Activated CD4-positive, CD25-positive, alpha-beta regulatory T cell treated with anti-CD3 and anti-CD28 coated beads, Interleukin-2, amount 50 U/mL, for 16 hours (primary cell): ENCODE measurements around the gene OR4K17.
"Not testable (repeated sequence)": the region's sequence is repeated elsewhere in the genome, so short reads cannot be mapped to it uniquely, and the experiment has no call there.

Experiments
- DNase-seq: peaks from one replicate; pipeline ENCODE4 v3.0.0-alpha.2; 2020; ENCODE audit warnings: low read depth, low spot score

OR4K17 gene, protein sequence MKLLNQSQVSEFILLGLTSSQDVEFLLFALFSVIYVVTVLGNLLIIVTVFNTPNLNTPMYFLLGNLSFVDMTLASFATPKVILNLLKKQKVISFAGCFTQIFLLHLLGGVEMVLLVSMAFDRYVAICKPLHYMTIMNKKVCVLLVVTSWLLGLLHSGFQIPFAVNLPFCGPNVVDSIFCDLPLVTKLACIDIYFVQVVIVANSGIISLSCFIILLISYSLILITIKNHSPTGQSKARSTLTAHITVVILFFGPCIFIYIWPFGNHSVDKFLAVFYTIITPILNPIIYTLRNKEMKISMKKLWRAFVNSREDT

DNA sequence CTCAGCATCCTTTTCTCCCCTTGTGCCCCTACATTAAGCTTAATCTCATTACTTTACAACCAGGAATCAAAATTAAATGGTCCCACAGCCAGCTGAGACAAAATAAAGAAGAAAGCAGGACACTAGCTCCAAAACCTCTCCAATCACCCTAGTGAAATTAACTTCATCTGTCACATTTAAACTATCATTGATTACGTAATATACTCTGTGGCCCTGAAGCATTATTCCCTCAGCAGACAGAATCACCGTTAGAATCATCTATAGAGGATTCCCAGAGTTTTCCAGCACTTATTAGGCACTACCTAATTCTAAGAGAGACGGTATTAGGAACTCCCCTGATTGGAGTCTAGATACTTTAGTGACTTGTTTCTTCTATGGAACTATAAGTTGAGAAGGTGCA, at the start of gene OR4K17:
OR4K17 (plus strand) TSS at position 302 of the 400 bp plus-strand sequence. CDS start 6,761 bp downstream, outside the sequence.
- DNase-seq: no peak

DNA sequence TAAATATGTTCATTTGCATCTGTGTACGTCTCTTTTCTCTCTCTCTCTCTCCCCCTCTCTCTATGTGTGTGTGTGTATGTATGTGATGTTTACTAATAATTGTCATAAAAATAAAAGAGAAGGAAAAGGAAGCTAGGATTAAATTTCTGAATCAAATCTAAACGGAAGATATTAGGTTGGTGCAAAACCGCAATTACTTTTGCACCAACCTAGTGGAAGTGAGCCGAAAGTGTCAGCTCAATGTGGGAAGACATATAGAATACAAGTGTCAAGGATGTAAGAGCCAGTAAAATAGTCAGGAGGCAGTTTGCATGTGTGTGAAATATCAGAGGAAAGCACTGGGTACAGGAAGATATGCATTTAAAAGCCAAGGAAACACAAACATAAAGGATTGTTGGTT, 18.5 kb upstream of the OR4K17 start:
- no peak for DNase-seq

DNA sequence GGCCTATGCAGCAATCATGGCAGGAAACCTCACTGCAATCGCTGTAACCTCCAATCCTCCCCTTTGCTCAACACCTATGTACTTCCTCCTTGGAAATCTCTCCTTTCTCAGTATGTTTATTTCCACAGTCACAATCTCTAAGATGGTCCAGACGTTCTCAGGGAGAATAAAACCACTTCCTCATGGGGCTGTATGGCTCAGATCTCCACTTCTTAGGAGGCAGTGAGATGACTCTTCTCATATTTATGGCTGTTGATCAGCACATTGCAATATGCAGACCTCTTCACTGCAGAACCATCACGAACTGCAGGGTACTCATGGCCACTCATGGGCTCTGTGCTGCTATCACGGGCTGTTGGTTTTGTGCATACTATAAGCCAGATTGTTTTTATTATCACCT, 17.1 kb upstream of the OR4K17 start:
- no peak for DNase-seq

DNA sequence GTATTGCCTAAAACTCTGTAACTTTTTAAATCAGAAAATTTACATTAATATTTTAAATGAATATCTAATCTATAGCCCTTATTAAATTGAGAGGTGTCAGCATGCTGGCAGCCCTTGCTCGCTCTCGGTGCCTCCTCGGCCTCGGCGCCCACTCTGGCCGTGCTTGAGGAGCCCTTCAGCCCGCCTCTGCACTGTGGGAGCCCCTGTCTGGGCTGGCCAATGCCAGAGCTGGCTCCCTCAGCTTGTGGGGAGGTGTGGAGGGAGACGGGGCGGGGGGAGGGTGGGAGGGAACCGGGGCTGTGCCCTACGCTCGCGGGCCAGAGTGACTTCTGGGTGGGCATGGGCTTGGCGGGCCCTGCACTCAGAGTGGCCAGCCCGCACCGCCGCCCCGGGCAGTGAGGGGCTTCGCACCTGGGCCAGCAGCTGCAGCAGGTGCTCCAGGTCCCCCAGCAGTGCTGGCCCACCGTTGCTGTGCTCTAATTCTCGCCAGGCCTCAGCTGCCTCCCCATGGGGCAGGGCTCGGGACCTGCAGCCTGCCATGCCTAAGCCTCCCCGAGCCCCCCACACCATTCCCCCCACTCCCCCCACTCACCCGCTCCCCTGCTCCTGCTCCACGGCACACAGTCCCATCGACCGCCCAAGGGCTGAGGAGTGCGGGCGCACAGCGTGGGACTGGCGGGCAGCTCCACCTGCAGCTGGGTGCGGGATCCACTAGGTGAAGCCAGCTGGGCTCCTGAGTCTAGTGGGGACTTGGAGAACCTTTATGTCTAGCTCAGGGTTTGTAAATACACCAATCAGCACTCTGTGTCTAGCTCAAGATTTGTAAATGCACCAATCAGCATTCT, 11.4 kb upstream of the OR4K17 start:
- DNase-seq: not testable (repeated sequence)

DNA sequence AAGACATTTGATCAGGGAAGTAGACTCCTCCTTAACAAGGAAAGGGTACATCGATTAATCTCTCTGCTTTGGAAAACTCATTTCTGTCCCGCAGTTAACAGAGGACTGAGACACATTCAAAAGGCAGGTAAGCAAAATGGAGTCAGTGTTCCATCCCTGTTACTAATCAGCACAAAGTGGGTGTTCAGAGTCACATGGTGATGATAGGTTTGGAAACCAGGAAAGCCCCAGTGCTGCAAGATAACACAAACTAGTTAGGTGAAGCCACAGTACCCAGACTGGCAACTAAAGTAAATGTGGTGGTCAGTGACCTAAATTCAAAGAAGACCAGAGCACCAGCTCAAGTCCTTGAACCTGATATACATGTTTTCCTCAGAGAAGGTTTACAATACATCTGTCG, 1.8 kb downstream of the OR4K17 start:
- no peak for DNase-seq

DNA sequence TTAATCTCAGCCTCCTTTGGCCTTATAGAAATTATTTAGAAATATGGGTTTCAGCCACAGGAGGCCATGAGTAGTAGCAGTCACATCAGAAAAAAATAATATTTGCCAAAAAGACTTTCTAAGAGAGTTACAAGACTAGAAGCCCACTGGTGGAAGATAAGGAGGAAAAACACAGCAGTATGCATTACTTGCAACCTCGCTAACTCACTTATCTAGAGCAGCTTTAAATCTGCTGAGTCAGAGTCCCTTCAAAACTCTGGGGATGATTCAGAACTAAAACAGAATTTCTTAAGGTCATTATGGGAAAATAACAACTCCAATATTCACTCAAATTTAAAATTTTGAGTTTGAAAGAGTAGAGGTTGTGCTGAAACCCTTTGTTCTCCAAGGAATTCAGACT, 6.2 kb downstream of the OR4K17 start:
- no peak for DNase-seq

DNA sequence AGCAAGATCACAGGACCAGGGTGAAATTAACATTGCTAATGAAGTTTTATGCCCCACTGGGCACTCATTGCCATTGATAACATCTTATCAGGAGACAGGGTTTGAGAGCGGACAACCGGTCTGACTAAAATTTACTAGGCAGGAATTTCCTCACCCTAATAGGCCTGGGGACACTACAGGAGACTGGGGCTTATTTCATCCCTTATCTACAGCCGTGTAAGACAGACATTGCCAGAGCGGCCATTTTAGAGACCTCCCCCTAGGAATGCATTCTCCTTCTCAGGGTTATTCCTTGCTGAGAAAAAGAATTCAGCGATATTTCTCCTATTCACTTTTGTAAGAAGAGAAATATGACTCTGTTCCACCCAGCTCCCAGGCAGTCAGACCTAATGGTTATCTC, 8.3 kb downstream of the OR4K17 start:
- DNase-seq: no peak

DNA sequence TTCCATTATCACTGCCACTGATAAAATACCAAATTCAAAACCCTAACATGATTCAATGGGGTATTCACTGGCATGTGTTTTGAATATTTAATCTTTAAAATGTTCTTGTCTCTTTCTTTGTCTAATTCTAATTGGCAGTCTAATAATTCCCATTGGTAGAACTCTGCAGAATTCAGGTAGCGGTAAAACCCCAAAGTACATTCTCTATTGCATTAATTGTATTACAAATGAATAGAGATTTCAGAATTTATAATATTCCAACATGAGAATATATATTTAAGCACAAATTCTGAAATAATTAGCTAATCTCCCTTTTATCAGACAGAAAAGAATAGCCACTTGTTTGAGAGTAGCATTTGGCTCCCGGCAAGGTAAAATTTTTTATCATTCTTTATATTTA, 28.0 kb downstream of the OR4K17 start, which contains the start of gene OR4N5:
OR4N5 (plus strand) TSS at position 301 of the 400 bp plus-strand sequence. CDS start 4,916 bp downstream, outside the sequence.
- DNase-seq: no peak

DNA sequence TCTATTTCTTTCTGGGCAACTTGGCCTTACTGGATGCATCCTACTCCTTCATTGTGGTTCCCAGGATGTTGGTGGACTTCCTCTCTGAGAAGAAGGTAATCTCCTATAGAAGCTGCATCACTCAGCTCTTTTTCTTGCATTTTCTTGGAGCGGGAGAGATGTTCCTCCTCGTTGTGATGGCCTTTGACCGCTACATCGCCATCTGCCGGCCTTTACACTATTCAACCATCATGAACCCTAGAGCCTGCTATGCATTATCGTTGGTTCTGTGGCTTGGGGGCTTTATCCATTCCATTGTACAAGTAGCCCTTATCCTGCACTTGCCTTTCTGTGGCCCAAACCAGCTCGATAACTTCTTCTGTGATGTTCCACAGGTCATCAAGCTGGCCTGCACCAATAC, 33.4 kb downstream of the OR4K17 start:
- DNase-seq: no peak

DNA sequence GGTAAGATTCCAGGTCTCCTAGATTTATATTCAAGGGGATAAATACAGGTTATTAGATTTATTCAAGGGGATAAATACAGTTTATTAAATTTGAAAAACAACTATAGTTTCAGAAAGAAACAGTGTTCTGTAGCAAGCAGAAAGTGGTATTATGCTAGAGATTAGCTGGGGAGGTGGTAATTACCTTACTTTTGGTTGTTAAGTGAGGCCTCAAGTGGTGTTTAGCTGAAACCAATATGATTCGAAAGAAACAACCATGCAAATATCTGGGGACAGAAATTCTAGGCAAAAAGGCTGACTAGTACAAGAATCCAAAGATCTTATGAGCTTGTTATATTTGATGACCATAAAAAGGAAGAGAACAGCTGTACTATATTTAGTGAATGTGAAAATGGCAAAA, 34.3 kb downstream of the OR4K17 start:
- no peak for DNase-seq

DNA sequence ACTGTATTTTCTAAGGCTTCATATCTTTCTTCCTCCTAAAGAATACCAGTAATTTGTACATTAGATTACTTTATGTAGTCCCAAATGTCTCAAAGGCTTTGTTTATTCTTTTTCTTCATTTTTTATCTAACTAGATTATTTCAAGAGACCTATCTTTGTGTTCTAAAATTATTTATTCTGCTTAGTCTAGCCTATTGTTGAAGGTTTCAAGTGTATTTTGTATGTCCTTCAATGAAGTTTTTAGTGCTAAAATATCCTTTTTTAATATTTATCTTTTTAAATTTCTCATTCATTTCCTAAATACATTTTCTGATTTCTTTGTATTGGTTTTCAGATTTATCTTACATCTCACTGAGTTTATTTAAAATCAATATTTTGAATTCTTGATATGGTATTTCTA, 53.9 kb downstream of the OR4K17 start:
- DNase-seq: no peak

DNA sequence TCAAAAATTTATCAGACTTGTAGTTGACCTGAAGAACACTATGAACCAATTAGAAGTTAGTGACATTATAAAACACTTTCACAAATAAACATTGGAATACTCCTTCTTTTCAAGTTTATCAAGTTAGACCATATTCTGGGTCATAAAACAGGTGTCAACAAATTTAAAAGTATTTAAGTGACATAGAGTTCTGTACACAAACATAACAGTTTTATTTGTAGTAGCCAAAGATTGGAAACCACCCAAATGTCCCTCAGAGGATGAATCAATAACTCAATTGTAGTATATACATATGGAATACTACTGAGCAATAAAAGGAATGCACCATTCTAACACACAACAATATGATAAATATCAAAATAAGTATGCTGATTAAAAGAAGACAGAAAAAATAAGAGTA, 56.6 kb downstream of the OR4K17 start:
- no peak for DNase-seq

DNA sequence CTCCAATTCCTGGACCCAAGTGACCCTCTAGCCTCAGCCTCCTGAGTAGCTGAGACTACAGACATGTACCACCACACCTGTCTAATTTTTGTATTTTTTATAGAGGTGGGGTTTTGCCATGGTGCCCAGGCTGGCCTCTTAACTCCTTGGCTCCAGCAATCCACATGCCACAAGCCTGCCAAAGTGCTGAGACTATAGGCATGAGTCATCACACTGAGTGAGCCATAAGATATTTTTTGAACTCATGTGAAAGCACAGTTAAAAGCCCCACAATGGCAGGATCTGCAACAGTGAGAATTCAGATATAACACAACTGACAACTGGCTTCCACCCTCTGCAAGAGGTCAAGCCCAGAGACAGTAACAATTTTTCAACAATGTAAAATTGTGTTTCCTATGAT, 59.3 kb downstream of the OR4K17 start:
- not testable (repeated sequence) for DNase-seq
